H1 (cell line): ENCODE measurements around the gene STRADB. TPM values are rescaled to one million over a fixed set of nuclear protein-coding genes. Genes with fewer than 3 reads are reported as not detected.

ENCODE experiments used
- CTCF ChIA-PET: fragments of 300-600 bp; sonication (Branson Sonifier 250); formaldehyde crosslinking; loops from one replicate; lab custom pipeline; 2021; ENCODE audit not compliant: partially characterized antibody; lab: Charles Lee
- POLR2A ChIA-PET: fragments of 300-600 bp; sonication (Branson Sonifier 250); formaldehyde crosslinking; loops from one replicate; lab custom pipeline; 2021; ENCODE audit warnings: inconsistent platforms; ENCODE audit not compliant: partially characterized antibody; lab: Charles Lee
- DNase-seq, 2 experiments: peaks; one replicate each; pipeline versions ENCODE4 v3.0.0 to v3.0.0-alpha.2; 2010 to 2022; ENCODE audit warnings: low spot score in 2 of 2, low read depth in 1 of 2, mixed read lengths in 1 of 2
- FAIRE-seq: peaks from 2 replicates; lab custom pipeline; 2011; peaks lifted over from hg19 to GRCh38; lab: Jason Lieb, UNC
- H2AFZ ChIP-seq: 2 replicates; pipeline ENCODE4 v1.8.1; 2012; ENCODE audit warnings: low read length, inconsistent platforms
- H2AK5ac ChIP-seq: 2 replicates; pipeline ENCODE4 v1.6.1; 2013; ENCODE audit warnings: low read depth, low read length
- H2BK120ac ChIP-seq: replicated peaks from 2 replicates; pipeline ENCODE3; 2013; ENCODE audit warnings: low read depth, low read length, inconsistent platforms
- H2BK12ac ChIP-seq: 2 replicates; pipeline ENCODE4 v1.6.1; 2013; ENCODE audit warnings: low read depth, low read length
- H2BK15ac ChIP-seq: 2 replicates; pipeline ENCODE4 v1.6.1; 2013; ENCODE audit warnings: low read length
- H2BK20ac ChIP-seq: 2 replicates; pipeline ENCODE4 v1.6.1; 2013; ENCODE audit warnings: low read length
- H2BK5ac ChIP-seq: 2 replicates; pipeline ENCODE4 v1.6.1; 2013; ENCODE audit warnings: low read depth, low read length
- H3K14ac ChIP-seq: 2 replicates; pipeline ENCODE4 v1.6.1; 2013; ENCODE audit warnings: inconsistent platforms; ENCODE audit not compliant: insufficient read length
- H3K18ac ChIP-seq: 2 replicates; pipeline ENCODE4 v1.6.1; 2013; ENCODE audit warnings: low read length; ENCODE audit errors: extremely low read depth
- H3K23ac ChIP-seq: 2 replicates; pipeline ENCODE4 v1.6.1; 2013; ENCODE audit warnings: inconsistent platforms; ENCODE audit not compliant: insufficient read length
- H3K23me2 ChIP-seq: 2 replicates; pipeline ENCODE4 v1.6.1; 2013; ENCODE audit warnings: low read depth, low read length
- H3K27ac ChIP-seq: 2 replicates; pipeline ENCODE4 v1.6.1; 2011; ENCODE audit warnings: low read depth, low read length, inconsistent platforms
- H3K27me3 ChIP-seq, 4 experiments: replicated peaks in 1 of 4; 1 replicate in 1 of 4; 2 replicates in 3 of 4; pipeline versions ENCODE4 v1.6.1 to v1.8.1; 2011 to 2013; ENCODE audit warnings: low read length in 3 of 4, mild to moderate bottlenecking in 3 of 4, inconsistent platforms in 2 of 4, mixed read lengths in 2 of 4, moderate library complexity in 1 of 4; ENCODE audit not compliant: control insufficient read depth in 3 of 4, insufficient read depth in 3 of 4; ENCODE audit errors: extremely low read depth in 1 of 4
- H3K36me3 ChIP-seq, 4 experiments: 2 replicates each; pipeline versions ENCODE4 v1.6.1 to v1.8.1; 2011 to 2013; ENCODE audit warnings: mild to moderate bottlenecking in 4 of 4, low read length in 3 of 4, moderate library complexity in 2 of 4, control low read depth in 1 of 4, inconsistent platforms in 1 of 4; ENCODE audit not compliant: insufficient read depth in 4 of 4, control insufficient read depth in 2 of 4
- H3K4ac ChIP-seq: replicated peaks from 2 replicates; pipeline ENCODE3; 2013; ENCODE audit warnings: low read length, low read depth, mixed read lengths, inconsistent platforms; ENCODE audit not compliant: insufficient read length
- H3K4me1 ChIP-seq, 4 experiments: replicated peaks in 1 of 4; 1 replicate in 1 of 4; 2 replicates in 3 of 4; pipeline versions ENCODE4 v1.6.1 to v1.8.1; 2011 to 2013; ENCODE audit warnings: low read length in 3 of 4, inconsistent platforms in 2 of 4, mixed read lengths in 1 of 4; ENCODE audit not compliant: insufficient read depth in 4 of 4, control insufficient read depth in 3 of 4
- H3K4me2 ChIP-seq, 2 experiments: 2 replicates each; pipeline versions ENCODE4 v1.6.1 to v1.8.1; 2011 to 2013; ENCODE audit warnings: low read depth in 2 of 2, low read length in 2 of 2, control low read depth in 1 of 2, inconsistent platforms in 1 of 2, mild to moderate bottlenecking in 1 of 2; ENCODE audit not compliant: insufficient read depth in 1 of 2
- H3K4me3 ChIP-seq, 4 experiments: fragments of 200-600, 300-600 bp in 1 of 4; sonication (generic), shearing (Covaris generic), sonication (Bioruptor Twin) in 1 of 4; 2 replicates each; pipeline versions ENCODE4 v1.5.1 to v1.8.1; 2011 to 2016; ENCODE audit warnings: low read length in 4 of 4, low read depth in 3 of 4, control low read depth in 2 of 4, inconsistent platforms in 2 of 4, mild to moderate bottlenecking in 2 of 4, mixed read lengths in 1 of 4, moderate library complexity in 1 of 4; ENCODE audit not compliant: insufficient read depth in 2 of 4; ENCODE audit errors: extremely low read depth in 1 of 4
- H3K56ac ChIP-seq: replicated peaks from 2 replicates; pipeline ENCODE3; 2013; ENCODE audit warnings: low read depth, mild to moderate bottlenecking, mixed read lengths, low read length, inconsistent platforms; ENCODE audit not compliant: insufficient read length
- H3K79me1 ChIP-seq: 2 replicates; pipeline ENCODE4 v1.6.1; 2013; ENCODE audit warnings: low read depth, low read length, control low read depth
- H3K79me2 ChIP-seq, 2 experiments: 2 replicates each; pipeline versions ENCODE4 v1.6.1 to v1.8.1; 2012 to 2013; ENCODE audit warnings: low read length in 2 of 2, mild to moderate bottlenecking in 2 of 2, inconsistent platforms in 1 of 2; ENCODE audit not compliant: insufficient read depth in 2 of 2, control insufficient read depth in 1 of 2
- H3K9ac ChIP-seq, 4 experiments: replicated peaks in 1 of 4; 1 replicate in 1 of 4; 2 replicates in 3 of 4; pipeline versions ENCODE4 v1.6.1 to v1.8.1; 2011 to 2013; ENCODE audit warnings: low read depth in 3 of 4, low read length in 3 of 4, control low read depth in 2 of 4, mild to moderate bottlenecking in 2 of 4, moderate library complexity in 2 of 4, inconsistent platforms in 1 of 4; ENCODE audit errors: extremely low read depth in 1 of 4
- H3K9me3 ChIP-seq, 2 experiments: 2 replicates each; pipeline versions ENCODE4 v1.6.1 to v1.8.1; 2012 to 2013; ENCODE audit warnings: mild to moderate bottlenecking in 2 of 2, moderate library complexity in 2 of 2, control low read depth in 1 of 2, inconsistent platforms in 1 of 2, low read depth in 1 of 2, low read length in 1 of 2, mixed read lengths in 1 of 2; ENCODE audit not compliant: insufficient read depth in 2 of 2
- H4K20me1 ChIP-seq, 2 experiments: replicated peaks in 1 of 2; 2 replicates each; pipeline versions ENCODE3 to v1.8.1; 2011 to 2013; ENCODE audit warnings: inconsistent platforms in 2 of 2, low read length in 2 of 2, mild to moderate bottlenecking in 1 of 2; ENCODE audit not compliant: insufficient read depth in 2 of 2, control insufficient read depth in 1 of 2
- H4K5ac ChIP-seq: 2 replicates; pipeline ENCODE4 v1.6.1; 2013; ENCODE audit warnings: low read length, low read depth, mixed read lengths, inconsistent platforms; ENCODE audit not compliant: insufficient read length
- H4K8ac ChIP-seq: 2 replicates; pipeline ENCODE4 v1.8.0; 2013; ENCODE audit warnings: mild to moderate bottlenecking, moderate library complexity, low read length, inconsistent platforms; ENCODE audit not compliant: insufficient read depth; ENCODE audit errors: extremely low read depth
- H4K91ac ChIP-seq: replicated peaks from 2 replicates; pipeline ENCODE3; 2013; ENCODE audit warnings: low read length, mixed read lengths, inconsistent platforms; ENCODE audit not compliant: insufficient read length
- ATF3 ChIP-seq: IDR thresholded peaks from 2 replicates; pipeline ENCODE4 v1.6.1; 2011; ENCODE audit warnings: low read depth, mild to moderate bottlenecking, low read length; ENCODE audit not compliant: insufficient read depth
- CREB1 ChIP-seq: IDR thresholded peaks from 2 replicates; pipeline ENCODE4 v1.6.1; 2012; ENCODE audit warnings: inconsistent platforms
- JUND ChIP-seq: IDR thresholded peaks from 2 replicates; pipeline ENCODE4 v1.6.1; 2011; ENCODE audit warnings: mild to moderate bottlenecking, improper control_type of control experiment, low read length
- MAX ChIP-seq: IDR thresholded peaks from 2 replicates; pipeline ENCODE4 v1.6.1; 2012; ENCODE audit warnings: inconsistent platforms
- POLR2A ChIP-seq, 2 experiments: IDR thresholded peaks; 1 replicate in 1 of 2; 2 replicates in 1 of 2; pipeline ENCODE4 v1.6.1; 2011; ENCODE audit warnings: low read depth in 2 of 2, low read length in 2 of 2, mild to moderate bottlenecking in 2 of 2; ENCODE audit errors: control extremely low read depth in 1 of 2
- POLR2AphosphoS5 ChIP-seq: IDR thresholded peaks from 2 replicates; pipeline ENCODE4 v1.6.1; 2011; ENCODE audit warnings: low read depth, low read length
- SAP30 ChIP-seq: fragments of 300-600 bp; sonication (generic); IDR thresholded peaks from 2 replicates; pipeline ENCODE4 v1.7.1; 2012; ENCODE audit warnings: low read length, moderate library complexity, mild to moderate bottlenecking, inconsistent platforms; ENCODE audit not compliant: insufficient read depth, insufficient replicate concordance
- TBP ChIP-seq: IDR thresholded peaks from 2 replicates; pipeline ENCODE4 v1.6.1; 2011; ENCODE audit warnings: low read depth, low read length, improper control_type of control experiment
- WGBS, 2 experiments: shearing (Covaris generic) in 1 of 2; methylation state at CpG; one replicate each; pipeline versions ENCODE4 v1.1.6 to v1.1.7; 2013 to 2015; ENCODE audit warnings: low lambda C conversion rate in 2 of 2, mixed read lengths in 2 of 2, inconsistent platforms in 1 of 2, low coverage in 1 of 2, missing lambda C conversion rate in 1 of 2; ENCODE audit not compliant: insufficient replicate concordance in 2 of 2, insufficient coverage in 1 of 2, insufficient read length in 1 of 2; ENCODE audit errors: extremely low coverage in 1 of 2, missing lambda C conversion rate in 1 of 2; 5-methylcytosine and 5-hydroxymethylcytosine counted together
- polyA plus RNA-seq, 7 experiments: library from polyadenylated mRNA; depleted of rRNA in 3 of 7; stranded (reverse) in 5 of 7; unstranded in 2 of 7; fragments of >200 nt in 5 of 7; fragments of 200-250 nt in 2 of 7; gene quantifications; 1 replicate in 5 of 7; 2 replicates in 1 of 7; 4 replicates in 1 of 7; pipeline versions ENCODE4 v1.2.1 to v1.2.3, GENCODE V29; 2011 to 2013; ENCODE audit warnings: missing spikeins in 2 of 7, mixed read lengths in 2 of 7
- total RNA-seq: library from RNA; stranded (reverse); fragmentation: NEBNext Ultra II Directional; extraction: Animal tissue kit (Norgen Biotek cat#: 25700); gene quantifications from 2 replicates; pipeline ENCODE4 v1.2.1, GENCODE V29; 2021

STRADB gene
- total and polyA plus RNA-seq, 2 of the 8 experiments (the other 6 are each of a cell fraction or from before 2014, with no cell fraction given): 20.9 to 34.9 TPM

DNA sequence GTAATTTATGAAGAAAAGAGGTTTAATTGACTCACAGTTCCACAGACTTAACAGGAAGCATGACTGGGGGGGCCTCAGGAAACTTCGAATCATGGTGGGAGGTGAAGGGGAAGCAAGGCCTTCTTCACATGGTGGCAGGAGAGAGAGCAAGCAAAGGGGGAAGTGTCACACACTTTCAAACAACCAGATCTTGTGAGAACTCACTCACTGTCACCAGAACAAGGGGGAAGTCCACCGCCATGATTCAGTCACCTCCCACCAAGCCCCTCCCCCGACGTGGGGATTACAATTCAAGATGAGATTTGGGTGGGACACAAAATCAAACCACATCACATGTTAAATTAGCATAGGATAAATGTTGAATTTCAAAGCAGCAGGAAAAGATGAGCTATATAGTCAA is 56.2 kb downstream of the STRADB start:
- H3K36me3 ChIP-seq: no peaks in the 10 kb centered on the region
- H3K9me3 ChIP-seq: 0 out of 4 replicates have a peak, but pooled peaks cover 0 to 3% of the 10 kb centered on the region in 2 experiments
- no peak overlapping the region for H2AFZ ChIP-seq
- FAIRE-seq: no peak
- no peaks in the 10 kb centered on the region for H3K27me3 ChIP-seq
- no peak overlapping the region for H3K56ac ChIP-seq
- DNase-seq: no peak
- no peak overlapping the region for H2BK120ac ChIP-seq
- H3K79me2 ChIP-seq: no peaks in the 10 kb centered on the region
- no peak overlapping the region for H2AK5ac ChIP-seq
- H3K23ac ChIP-seq: no peak overlapping the region
- ChIA-PET POLR2A (no interaction called here), CTCF (no interaction called here)
- TF ChIP-seq SAP30 (no peak), MAX (no peak), POLR2A (IDR thresholded peaks at IDR 0.05; ENCODE audit: control extremely low read depth in 1 of 2, low read depth in 2 of 2, low read length in 2 of 2) (no peak), POLR2AphosphoS5 (no peak), TBP (no peak), JUND (no peak), CREB1 (no peak), ATF3 (no peak)
- H2BK20ac ChIP-seq: no peak overlapping the region
- H3K27ac ChIP-seq: no peak overlapping the region
- no peak overlapping the region for H3K14ac ChIP-seq
- no peak overlapping the region for H2BK15ac ChIP-seq
- no peaks in the 10 kb centered on the region for H3K79me1 ChIP-seq
- H4K5ac ChIP-seq: no peak overlapping the region
- H3K4ac ChIP-seq: no peak overlapping the region
- H4K91ac ChIP-seq: no peak overlapping the region
- no peaks in the 10 kb centered on the region for H3K23me2 ChIP-seq
- no peaks in the 10 kb centered on the region for H4K20me1 ChIP-seq
- H3K4me2 ChIP-seq: no peak overlapping the region
- H2BK12ac ChIP-seq: no peak overlapping the region
- H3K18ac ChIP-seq: no peak overlapping the region
- no peaks in the 10 kb centered on the region for H3K4me1 ChIP-seq
- WGBS, 2 experiments: 88% methylated on average over 4 of the region's 4 CpGs; no CpG with 5 or more reads in 1 of the 2 experiments
- H3K4me3 ChIP-seq: no peak overlapping the region
- H2BK5ac ChIP-seq: no peak overlapping the region
- no peak overlapping the region for H3K9ac ChIP-seq
- no peak overlapping the region for H4K8ac ChIP-seq
